ENCODE data around the gene GALNT6.

Gene GALNT6

DNA sequence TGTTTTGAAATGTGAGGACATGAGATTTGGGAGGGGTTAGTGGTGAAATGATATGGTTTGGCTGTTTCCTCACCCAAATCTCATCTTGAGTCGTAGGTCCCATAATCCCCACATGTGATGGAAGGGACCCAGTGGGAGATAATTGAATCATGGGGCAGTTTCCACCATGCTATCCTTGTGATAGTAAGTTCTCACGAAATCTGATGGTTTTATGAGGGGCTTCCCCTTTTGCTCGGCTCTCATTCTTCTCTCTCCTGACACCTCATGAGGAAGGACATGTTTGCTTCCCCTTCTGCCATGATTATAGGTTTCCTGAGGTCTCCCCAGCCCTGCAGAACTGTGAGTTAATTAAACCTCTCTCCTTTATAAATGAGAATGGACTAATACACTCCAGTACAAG, 18.0 kb downstream of the GALNT6 start:
- TF ChIP-seq, protein P1, sequence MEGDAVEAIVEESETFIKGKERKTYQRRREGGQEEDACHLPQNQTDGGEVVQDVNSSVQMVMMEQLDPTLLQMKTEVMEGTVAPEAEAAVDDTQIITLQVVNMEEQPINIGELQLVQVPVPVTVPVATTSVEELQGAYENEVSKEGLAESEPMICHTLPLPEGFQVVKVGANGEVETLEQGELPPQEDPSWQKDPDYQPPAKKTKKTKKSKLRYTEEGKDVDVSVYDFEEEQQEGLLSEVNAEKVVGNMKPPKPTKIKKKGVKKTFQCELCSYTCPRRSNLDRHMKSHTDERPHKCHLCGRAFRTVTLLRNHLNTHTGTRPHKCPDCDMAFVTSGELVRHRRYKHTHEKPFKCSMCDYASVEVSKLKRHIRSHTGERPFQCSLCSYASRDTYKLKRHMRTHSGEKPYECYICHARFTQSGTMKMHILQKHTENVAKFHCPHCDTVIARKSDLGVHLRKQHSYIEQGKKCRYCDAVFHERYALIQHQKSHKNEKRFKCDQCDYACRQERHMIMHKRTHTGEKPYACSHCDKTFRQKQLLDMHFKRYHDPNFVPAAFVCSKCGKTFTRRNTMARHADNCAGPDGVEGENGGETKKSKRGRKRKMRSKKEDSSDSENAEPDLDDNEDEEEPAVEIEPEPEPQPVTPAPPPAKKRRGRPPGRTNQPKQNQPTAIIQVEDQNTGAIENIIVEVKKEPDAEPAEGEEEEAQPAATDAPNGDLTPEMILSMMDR (IDR thresholded peaks at IDR 0.05; ENCODE audit: borderline replicate concordance, control extremely low read depth, extremely low read depth, insufficient read depth, missing control alignments), result no peak
- no peak for DNase-seq (ENCODE audit: low spot score)
- in situ Hi-C loops (cut with MboI; ENCODE audit: low sequenced_read_pairs, unreplicated experiment), result no loop called here

DNA sequence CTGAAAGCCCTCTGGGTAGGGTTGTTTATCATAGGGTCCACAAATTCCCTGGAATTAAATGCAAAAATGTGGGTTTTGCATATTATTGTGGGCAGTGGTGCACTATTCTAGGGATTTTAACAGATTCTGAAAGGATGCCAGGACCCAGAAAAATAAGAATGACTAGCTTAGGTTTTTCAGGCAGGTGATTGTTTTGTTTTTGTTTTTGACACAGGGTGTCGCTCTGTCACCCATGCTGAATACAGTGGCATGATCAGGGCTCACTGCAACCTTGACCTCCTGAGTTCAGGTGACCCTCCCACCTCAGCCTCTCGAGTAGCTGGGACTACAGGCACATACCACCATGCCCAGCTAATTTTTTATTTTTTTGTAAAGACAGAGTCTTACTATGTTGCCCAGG, 19.2 kb downstream of the GALNT6 start:
- in situ Hi-C loops (cut with MboI; ENCODE audit: low sequenced_read_pairs, unreplicated experiment), result no loop called here
- TF ChIP-seq, protein P1 (IDR thresholded peaks at IDR 0.05; ENCODE audit: borderline replicate concordance, control extremely low read depth, extremely low read depth, insufficient read depth, missing control alignments), result no peak
- DNase-seq (ENCODE audit: low spot score), result no peak

DNA sequence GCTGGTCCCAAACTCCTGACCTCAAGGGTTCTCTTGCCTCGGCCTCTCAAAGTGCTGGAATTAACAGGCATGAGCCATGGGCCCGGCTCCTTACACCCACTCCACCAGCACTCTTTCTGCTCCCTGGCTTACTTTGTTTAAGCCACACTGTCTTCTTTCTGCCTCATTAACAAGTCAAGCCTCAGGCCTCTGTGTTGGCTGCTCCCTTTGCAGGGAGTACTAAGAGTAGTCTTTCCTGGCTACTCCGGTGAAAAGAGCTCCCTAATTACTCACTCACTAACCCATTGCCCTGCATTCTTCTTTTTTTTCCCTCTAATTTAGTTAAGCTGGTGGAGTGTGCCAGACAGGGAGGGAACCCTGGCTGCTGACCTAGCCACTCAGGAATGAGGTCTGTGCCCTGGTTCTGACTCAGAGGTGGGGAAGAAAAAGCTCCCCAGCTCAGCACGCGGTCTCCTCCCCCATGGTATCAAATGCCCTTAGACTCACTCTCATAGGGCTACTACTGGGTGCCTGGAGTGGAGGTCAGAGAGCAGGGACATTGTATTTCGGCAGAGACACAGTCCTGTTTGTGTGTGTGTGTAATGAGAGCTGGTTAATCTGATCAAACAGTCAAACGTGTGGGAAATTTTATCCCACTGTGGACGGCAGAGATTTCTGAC, 19.8 kb downstream of the GALNT6 start:
- in situ Hi-C loops (cut with MboI; ENCODE audit: low sequenced_read_pairs, unreplicated experiment), result no loop called here
- no peak for DNase-seq (ENCODE audit: low spot score)
- TF ChIP-seq, protein P1 (IDR thresholded peaks at IDR 0.05; ENCODE audit: borderline replicate concordance, control extremely low read depth, extremely low read depth, insufficient read depth, missing control alignments), result no peak

DNA sequence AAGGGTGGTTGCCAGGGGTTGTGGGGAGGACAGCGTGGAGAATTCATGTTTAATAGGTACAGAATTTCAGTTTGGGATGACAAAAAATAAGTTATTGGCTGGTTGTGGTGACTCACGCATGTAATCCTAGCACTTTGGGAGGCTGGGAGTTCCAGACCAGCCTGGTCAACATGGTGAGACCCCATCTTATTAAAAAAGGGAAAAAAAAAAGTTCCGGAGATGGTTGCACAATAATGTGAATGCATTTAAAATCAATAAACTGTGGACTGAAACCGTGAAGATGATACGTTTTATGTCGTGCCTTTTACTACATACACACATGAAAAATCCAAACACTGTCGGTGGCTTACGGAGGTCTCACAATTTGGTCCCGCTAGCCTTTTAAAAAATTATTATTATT, 20.5 kb downstream of the GALNT6 start:
- DNase-seq (ENCODE audit: low spot score), result no peak
- TF ChIP-seq, protein P1 (IDR thresholded peaks at IDR 0.05; ENCODE audit: borderline replicate concordance, control extremely low read depth, extremely low read depth, insufficient read depth, missing control alignments), result no peak
- in situ Hi-C loops (cut with MboI; ENCODE audit: low sequenced_read_pairs, unreplicated experiment), result no loop called here

DNA sequence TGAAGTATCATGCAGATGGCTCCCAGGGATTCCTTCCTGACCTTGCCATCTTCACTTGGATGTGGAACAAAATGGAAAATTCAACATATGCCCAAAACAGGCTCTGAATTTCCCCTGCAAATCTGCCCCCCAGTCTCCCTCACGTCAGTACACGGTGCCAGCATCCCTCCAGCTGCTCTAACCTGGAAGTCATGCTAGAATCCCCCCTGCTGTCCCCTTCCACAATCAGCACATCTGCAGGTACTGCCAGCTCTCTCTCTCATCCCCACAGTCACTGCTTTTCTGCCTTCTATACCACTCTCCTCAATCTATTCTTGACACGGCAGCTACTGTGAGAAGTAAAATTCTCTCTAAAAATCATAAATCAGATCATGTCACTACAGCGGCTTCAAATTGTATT, 21.6 kb downstream of the GALNT6 start:
- no peak for DNase-seq (ENCODE audit: low spot score)
- TF ChIP-seq, protein P1 (IDR thresholded peaks at IDR 0.05; ENCODE audit: borderline replicate concordance, control extremely low read depth, extremely low read depth, insufficient read depth, missing control alignments), result no peak
- in situ Hi-C loops (cut with MboI; ENCODE audit: low sequenced_read_pairs, unreplicated experiment), result no loop called here

DNA sequence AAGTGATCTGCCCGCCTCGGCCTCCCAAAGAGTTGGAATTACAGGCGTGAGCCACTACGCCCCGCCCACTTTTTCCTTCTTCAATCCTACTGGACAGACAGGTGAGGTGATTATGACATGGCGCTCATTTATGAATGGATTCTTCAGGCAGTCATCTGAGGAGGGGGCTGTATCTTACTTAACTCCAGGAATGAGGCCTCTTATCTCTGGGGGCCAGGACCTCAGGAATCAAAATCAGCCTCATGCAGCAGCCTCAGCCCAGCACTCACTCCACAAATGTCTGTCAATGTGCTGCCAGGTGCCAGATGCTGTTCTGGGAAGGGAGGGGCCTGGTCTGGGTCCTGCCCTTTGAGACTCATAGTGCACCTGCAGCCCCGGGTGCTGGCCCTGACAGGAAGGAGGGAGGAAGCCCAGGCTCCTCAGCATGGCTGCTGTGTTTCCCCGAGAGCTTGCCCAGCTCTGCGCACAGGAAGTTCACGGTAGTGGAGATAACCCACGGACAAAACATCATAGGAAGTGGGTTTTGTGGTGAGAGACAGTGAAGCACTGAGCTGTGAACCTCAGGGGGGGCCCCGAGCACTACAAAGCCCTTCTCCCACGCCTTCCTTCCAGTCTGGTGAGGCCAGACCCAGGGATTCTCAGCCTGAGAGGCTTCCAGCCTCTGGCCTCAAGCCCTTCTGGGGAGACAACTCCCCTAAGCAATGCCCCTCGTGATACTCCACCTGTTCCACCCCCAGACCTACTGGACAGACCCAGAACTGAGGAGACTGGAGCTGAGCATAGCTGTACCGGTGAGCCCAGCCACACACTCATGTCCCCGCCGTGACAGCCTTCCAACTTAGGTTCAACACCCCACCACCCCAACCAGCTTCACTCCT, 22.3 kb downstream of the GALNT6 start:
- DNase-seq (ENCODE audit: low spot score), result peak; percentile 96
- in situ Hi-C loops (cut with MboI; ENCODE audit: low sequenced_read_pairs, unreplicated experiment), result no loop called here

More for the DNA sequence above, 22.3 kb downstream of the GALNT6 start:
- TF ChIP-seq, protein P1 (IDR thresholded peaks at IDR 0.05; ENCODE audit: borderline replicate concordance, control extremely low read depth, extremely low read depth, insufficient read depth, missing control alignments), result no peak
